K562 (cell line): Measurements from ENCODE around the gene BET1L. TPM values are rescaled to one million over a fixed set of nuclear protein-coding genes. Genes with fewer than 3 reads are reported as not detected.

Source experiments
- ATAC-seq: fragments of 200-7000 bp; cut with Tn5 transposase; 3 replicates; pipeline ENCODE4 v1.9.1; 2020; ENCODE audit warnings: moderate library complexity
- BruUV-seq: library from RNA; stranded (reverse); fragments of 400-500 nt; replicated peaks from 2 replicates; lab custom pipeline; 2021; lab: Mats Ljungman, UMichigan
- CTCF ChIA-PET: fragments of 300-600 bp; formaldehyde crosslinking; extraction: SDS; loops from one replicate; lab custom pipeline; 2021; ENCODE audit warnings: low intra/inter-chr PET ratio; lab: Yijun Ruan, JAX
- POLR2A ChIA-PET: fragments of 300-600, 350-650 bp; sonication (Branson Sonifier 250); formaldehyde crosslinking; extraction: SDS; loops from one replicate; lab custom pipeline; 2021; ENCODE audit warnings: antibody characterized with exemption, inconsistent platforms; lab: Yijun Ruan, JAX
- DNase-seq, 4 experiments: peaks; one replicate each; pipeline versions ENCODE4 v3.0.0 to v3.0.0-alpha.2; 2011 to 2018; ENCODE audit warnings: low spot score in 3 of 4, mixed read lengths in 3 of 4; ENCODE audit errors: extremely low read depth in 1 of 4
- FAIRE-seq: peaks from 2 replicates; lab custom pipeline; 2011; peaks lifted over from hg19 to GRCh38; lab: Jason Lieb, UNC
- H2AFZ ChIP-seq: 2 replicates; pipeline ENCODE4 v1.6.0; 2011; ENCODE audit warnings: low read depth, low read length, control low read depth, inconsistent platforms
- H3K27ac ChIP-seq: fragments of 200-600 bp; 3 replicates; pipeline ENCODE4 v1.8.0; 2011; ENCODE audit warnings: low read depth, mild to moderate bottlenecking, control low read depth, inconsistent platforms, low read length, moderate library complexity, mixed read lengths; ENCODE audit errors: extremely low read depth
- H3K27me3 ChIP-seq, 2 experiments: fragments of 300-600 bp in 1 of 2; 2 replicates in 1 of 2; 3 replicates in 1 of 2; pipeline versions ENCODE4 v1.6.0 to v1.8.0; 2011; ENCODE audit warnings: inconsistent platforms in 2 of 2, low read length in 2 of 2, mild to moderate bottlenecking in 1 of 2, mixed read lengths in 1 of 2, moderate library complexity in 1 of 2; ENCODE audit not compliant: control insufficient read depth in 2 of 2, insufficient read depth in 2 of 2
- H3K36me3 ChIP-seq: fragments of 300-600 bp; 3 replicates; pipeline ENCODE4 v1.8.0; 2011; ENCODE audit warnings: mild to moderate bottlenecking, low read length, inconsistent platforms; ENCODE audit not compliant: control insufficient read depth, insufficient read depth
- H3K4me1 ChIP-seq, 2 experiments: fragments of 200-600 bp in 1 of 2; replicated peaks in 1 of 2; 2 replicates in 1 of 2; 3 replicates in 1 of 2; pipeline versions ENCODE4 v1.5.1 to v1.8.0; 2011; ENCODE audit warnings: inconsistent platforms in 2 of 2, low read length in 2 of 2, mild to moderate bottlenecking in 1 of 2, mixed read lengths in 1 of 2, moderate library complexity in 1 of 2; ENCODE audit not compliant: control insufficient read depth in 2 of 2, insufficient read depth in 2 of 2
- H3K4me2 ChIP-seq: 2 replicates; pipeline ENCODE4 v1.6.1; 2011; ENCODE audit warnings: low read length, control low read depth, inconsistent platforms, mixed read lengths; ENCODE audit not compliant: insufficient read depth
- H3K4me3 ChIP-seq: fragments of 200-600 bp; sonication (generic), shearing (Covaris generic); 2 replicates; pipeline ENCODE4 v1.5.1; 2016; ENCODE audit warnings: control low read depth, inconsistent platforms
- H3K79me2 ChIP-seq: fragments of 200-600 bp; 3 replicates; pipeline ENCODE4 v1.8.0; 2011; ENCODE audit warnings: low read length, inconsistent platforms; ENCODE audit not compliant: control insufficient read depth, insufficient read depth
- H3K9ac ChIP-seq, 2 experiments: 2 replicates each; pipeline versions ENCODE4 v1.6.0 to v1.6.1; 2011; ENCODE audit warnings: low read depth in 2 of 2, low read length in 2 of 2, control low read depth in 1 of 2, inconsistent platforms in 1 of 2, mild to moderate bottlenecking in 1 of 2, mixed read lengths in 1 of 2; ENCODE audit not compliant: insufficient read depth in 1 of 2
- H3K9me1 ChIP-seq: one replicate; pipeline ENCODE4 v1.6.0; 2011; ENCODE audit warnings: inconsistent platforms, mild to moderate bottlenecking, low read length, moderate library complexity; ENCODE audit not compliant: control insufficient read depth, insufficient read depth
- H3K9me3 ChIP-seq: replicated peaks from 2 replicates; pipeline ENCODE4 v1.5.1; 2011; ENCODE audit warnings: low read depth, low read length, inconsistent platforms; ENCODE audit not compliant: control insufficient read depth, insufficient read depth
- H4K20me1 ChIP-seq: replicated peaks from 2 replicates; pipeline ENCODE4 v1.6.1; 2011; ENCODE audit warnings: low read length, inconsistent platforms, mixed read lengths; ENCODE audit not compliant: control insufficient read depth, insufficient read depth
- POLR2G ChIP-seq: fragments of 200-400 bp; formaldehyde crosslinking; IDR thresholded peaks from 2 replicates; pipeline ENCODE4 v1.6.1; 2017; ENCODE audit warnings: low read depth, mild to moderate bottlenecking, antibody characterized with exemption, low read length, moderate library complexity
- RBFOX2 ChIP-seq: fragments of 200-400 bp; formaldehyde crosslinking; IDR thresholded peaks from 2 replicates; pipeline ENCODE4 v1.6.1; 2017; ENCODE audit warnings: low read depth, mild to moderate bottlenecking, low read length, moderate library complexity
- WGBS: fragments of 100-300 bp; shearing (Covaris generic); methylation state at CpG from one replicate; pipeline ENCODE4 v1.1.6; 2016; ENCODE audit warnings: low coverage, mixed read lengths; ENCODE audit not compliant: insufficient coverage; ENCODE audit errors: missing lambda C conversion rate; 5-methylcytosine and 5-hydroxymethylcytosine counted together
- in situ Hi-C: fragments of 300-500 bp; cut with MboI; formaldehyde crosslinking; loops from 4 replicates; pipeline ENCODE4 v1.15.0; 2018; ENCODE audit warnings: inconsistent platforms, mixed read lengths
- intact Hi-C: fragments of 100-400 bp; cut with micrococcal nuclease; formaldehyde crosslinking; loops from 2 replicates; pipeline ENCODE4 v1.14.2; 2022
- polyA plus RNA-seq, 8 experiments: library from polyadenylated mRNA; depleted of rRNA in 4 of 8; stranded (reverse) in 5 of 8; unstranded in 3 of 8; fragments of >200 nt; fragmentation: Nextera tagmentation in 2 of 8; fragmentation: Illumina TruSeq in 1 of 8; extraction: Ambion mirVana in 2 of 8; extraction: Trizol in 1 of 8; gene quantifications; 2 replicates each; pipeline versions ENCODE4 v1.2.1 to v1.2.3, GENCODE V29; 2011 to 2014; ENCODE audit warnings: inconsistent platforms in 1 of 8, missing spikeins in 1 of 8
- total RNA-seq, 7 experiments: library from RNA; depleted of rRNA in 6 of 7; stranded (reverse); fragments of >200 nt in 6 of 7; fragmentation: Illumina TruSeq in 2 of 7; extraction: Trizol in 2 of 7; gene quantifications; 2 replicates each; pipeline versions ENCODE4 v1.2.1 to v1.2.3, GENCODE V29; 2011 to 2021; ENCODE audit warnings: low replicate concordance in 1 of 7
- TF ChIP-seq, protein P1 (sequence below), 2 experiments: IDR thresholded peaks in 1 of 2; conservative IDR thresholded peaks in 1 of 2; 2 replicates each; pipeline ENCODE4 v1.6.1; 2016; ENCODE audit warnings: low read depth in 2 of 2, mild to moderate bottlenecking in 1 of 2, missing compliant biosample characterization in 1 of 2, missing genetic modification characterization in 1 of 2, moderate library complexity in 1 of 2

The BET1L gene
- total and polyA plus RNA-seq, 9 of the 15 experiments (the other 6 are each of a cell fraction or from before 2014, with no cell fraction given), result 9.9 to 69.1 (median 19.9) TPM

- Histone ChIP-seq H3K9ac (peak overlapping the region in 1 of 2 experiments; percentile 64; a peak in 1 of 4 replicates), H3K79me2 (peaks cover 36% of the 10 kb centered on the region), H3K27ac (no peak overlapping the region), H3K4me1 (peaks cover 24 to 37% of the 10 kb centered on the region in 2 experiments; a peak in 4 of 5 replicates), H3K9me3 (no peaks in the 10 kb centered on the region), H3K4me2 (no peak overlapping the region), H2AFZ (no peak overlapping the region), H3K4me3 (no peak overlapping the region), H3K36me3 (peaks cover 72% of the 10 kb centered on the region), H3K27me3 (no peaks in the 10 kb centered on the region; a peak in 1 of 5 replicates), H3K9me1 (peaks cover 10% of the 10 kb centered on the region), H4K20me1 (peaks cover 18% of the 10 kb centered on the region; the same call in 1 of the 2 replicates)
- intact Hi-C loops, result no loop called here
- TF ChIP-seq POLR2G (peak; percentile 56), RBFOX2 (peak; percentile 49; the same call in 1 of the 2 replicates)
- TF ChIP-seq, protein P1, sequence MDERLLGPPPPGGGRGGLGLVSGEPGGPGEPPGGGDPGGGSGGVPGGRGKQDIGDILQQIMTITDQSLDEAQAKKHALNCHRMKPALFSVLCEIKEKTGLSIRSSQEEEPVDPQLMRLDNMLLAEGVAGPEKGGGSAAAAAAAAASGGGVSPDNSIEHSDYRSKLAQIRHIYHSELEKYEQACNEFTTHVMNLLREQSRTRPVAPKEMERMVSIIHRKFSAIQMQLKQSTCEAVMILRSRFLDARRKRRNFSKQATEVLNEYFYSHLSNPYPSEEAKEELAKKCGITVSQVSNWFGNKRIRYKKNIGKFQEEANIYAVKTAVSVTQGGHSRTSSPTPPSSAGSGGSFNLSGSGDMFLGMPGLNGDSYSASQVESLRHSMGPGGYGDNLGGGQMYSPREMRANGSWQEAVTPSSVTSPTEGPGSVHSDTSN (CRISPR knock-in tag; IDR thresholded peaks at IDR 0.05; ENCODE audit: low read depth), result no peak
- TF ChIP-seq, protein P1 (tag; conservative IDR thresholded peaks at IDR 0.05; ENCODE audit: low read depth), result no peak
- no TSS peak for BruUV-seq
- ChIA-PET CTCF (no interaction called here), POLR2A (interaction anchor here (0.5 to 1.6 kb wide), 4 partner anchors 10 to 1234 kb away, joined by 3 to 6 read pairs (median 3); no protein-coding TSS in a partner anchor)
- ATAC-seq (no peak), DNase-seq (no peak), FAIRE-seq (no peak)
- 97% methylated on average over 17 of the region's 17 CpGs for WGBS
- in situ Hi-C loops, result loop anchor here (10.0 kb wide), 1 partner anchor 152 kb away; the partner anchor contains the start of gene B4GALNT4
These were observed 5.2 kb upstream of the BET1L start for GRCh38 chr11:212150-213100.
